Measurements from ENCODE around the gene SH3BGRL2.

DNA sequence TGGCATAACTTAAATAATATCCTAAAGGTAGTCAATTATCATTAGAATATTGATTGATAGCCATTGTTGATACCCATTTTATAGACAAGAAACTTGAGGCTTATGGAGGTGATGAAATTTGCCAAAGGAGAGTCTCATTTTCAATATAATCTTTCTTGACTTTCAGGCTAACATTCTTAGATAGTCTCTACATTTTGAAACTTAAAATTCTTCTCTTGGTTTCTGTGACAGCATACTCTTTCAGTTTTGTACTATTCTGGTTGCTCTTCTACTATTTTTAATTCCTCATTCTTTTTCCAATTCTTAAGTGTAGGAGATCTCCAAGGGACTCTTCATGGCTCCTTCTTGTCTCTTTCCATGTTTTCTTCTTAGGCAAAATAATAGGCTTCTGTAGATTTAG, 3.7 kb upstream of the SH3BGRL2 start:
- no peak for TF ChIP-seq CTCF (IDR thresholded peaks at IDR 0.05; ENCODE audit: low read depth, low read length)
- TF ChIP-seq EZH2phosphoT487 (IDR thresholded peaks at IDR 0.05; ENCODE audit: low read depth): no peak

Data from OCI-LY3 (cell line).